DMS 273 treated with DMSO at 0.1 percent for 48 hours (cell line): ENCODE measurements around the gene AMZ1.
"Not testable (repeated sequence)": the region's sequence is repeated elsewhere in the genome, so short reads cannot be mapped to it uniquely, and the experiment has no call there.

ENCODE experiments used
- DNase-seq: peaks from one replicate; lab custom pipeline; 2025; lab: John Stamatoyannopoulos, UW

Gene AMZ1

GRCh38 chr7:2691932-2692439 is 4.0 kb downstream of the AMZ1 start:
- DNase-seq: not testable (repeated sequence)

GRCh38 chr7:2692543-2692942 is 4.5 kb downstream of the AMZ1 start:
- no peak for DNase-seq

- not testable (repeated sequence) for DNase-seq
Observed at GRCh38 chr7:2693420-2694121, 5.6 kb downstream of the AMZ1 start.

- DNase-seq: not testable (repeated sequence)
Observed at GRCh38 chr7:2694122-2694436, 6.1 kb downstream of the AMZ1 start.

GRCh38 chr7:2698581-2699288 is 10.7 kb downstream of the AMZ1 start:
- no peak for DNase-seq

- no peak for DNase-seq
Observed at GRCh38 chr7:2699289-2699620, 11.3 kb downstream of the AMZ1 start.

- no peak for DNase-seq
Observed at GRCh38 chr7:2700141-2700850, 12.3 kb downstream of the AMZ1 start.

- no peak for DNase-seq
Observed at GRCh38 chr7:2701424-2701823, 13.4 kb downstream of the AMZ1 start.

- DNase-seq: no peak
Observed at GRCh38 chr7:2701832-2702593, 14.0 kb downstream of the AMZ1 start.

- DNase-seq: no peak
Observed at GRCh38 chr7:2702594-2702957, 14.6 kb downstream of the AMZ1 start.

- no peak for DNase-seq
Observed at GRCh38 chr7:2705371-2706096, 17.5 kb downstream of the AMZ1 start.

- no peak for DNase-seq
Observed at GRCh38 chr7:2706685-2707126, 18.7 kb downstream of the AMZ1 start.

- DNase-seq: no peak
Observed at GRCh38 chr7:2707481-2707880, 19.5 kb downstream of the AMZ1 start.

GRCh38 chr7:2708041-2708440 is 20.0 kb downstream of the AMZ1 start:
- no peak for DNase-seq

- DNase-seq: no peak
Observed at GRCh38 chr7:2708547-2709310, 20.7 kb downstream of the AMZ1 start.

GRCh38 chr7:2709553-2710285 is 21.7 kb downstream of the AMZ1 start:
- no peak for DNase-seq

- DNase-seq: no peak
Observed at GRCh38 chr7:2710286-2710655, 22.3 kb downstream of the AMZ1 start.

- no peak for DNase-seq
Observed at GRCh38 chr7:2710901-2711551, 23.0 kb downstream of the AMZ1 start.

GRCh38 chr7:2711895-2712675 is 24.1 kb downstream of the AMZ1 start:
- DNase-seq: no peak
